GM19455 (cell line): ENCODE data around the gene G6PC3.
A peak's percentile ranks its signal among the peaks of the same experiment; 100 is the strongest.

Experiments
- ATAC-seq: cut with Tn5 transposase; IDR thresholded peaks from one replicate; pipeline ENCODE4 v1.9.1; 2021; ENCODE audit not compliant: unreplicated experiment

G6PC3 gene

DNA sequence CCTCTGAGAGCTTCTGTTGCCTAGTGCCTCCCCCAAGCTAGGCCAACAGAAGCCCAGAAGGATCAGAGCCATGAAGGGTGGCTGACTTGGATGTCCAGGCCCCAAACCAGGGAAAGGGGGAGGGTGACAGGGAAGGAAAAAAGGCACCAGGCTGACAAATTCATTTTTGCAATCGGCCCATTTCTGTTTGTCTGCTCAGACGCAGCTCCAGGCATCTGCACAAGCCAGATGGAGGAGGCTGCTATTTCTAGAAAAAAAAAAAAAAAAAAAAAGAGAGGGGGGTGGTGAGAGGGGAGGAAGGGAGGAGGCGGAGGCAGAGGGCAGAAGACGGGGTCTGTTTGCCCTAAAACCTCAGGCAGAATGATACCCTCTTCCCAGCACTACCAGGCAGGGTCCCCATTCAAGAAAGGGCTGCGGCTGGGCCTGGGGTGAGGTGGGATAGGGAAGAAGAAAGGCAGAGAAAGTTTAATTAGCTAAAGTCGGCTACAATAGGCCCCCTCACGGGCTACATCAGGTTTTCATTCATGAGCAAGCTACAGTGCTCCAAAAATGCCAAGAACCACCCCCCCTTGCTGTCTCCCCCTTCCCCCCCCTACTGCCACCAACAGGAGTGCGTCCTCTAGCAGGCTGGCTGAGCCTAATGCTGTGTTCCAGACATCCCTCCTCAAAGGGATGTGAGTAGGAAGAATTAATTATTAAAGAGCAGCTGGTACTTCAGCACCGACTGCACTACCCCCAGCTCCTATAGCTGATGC is 50.5 kb downstream of the G6PC3 start:
- ATAC-seq = no peak

DNA sequence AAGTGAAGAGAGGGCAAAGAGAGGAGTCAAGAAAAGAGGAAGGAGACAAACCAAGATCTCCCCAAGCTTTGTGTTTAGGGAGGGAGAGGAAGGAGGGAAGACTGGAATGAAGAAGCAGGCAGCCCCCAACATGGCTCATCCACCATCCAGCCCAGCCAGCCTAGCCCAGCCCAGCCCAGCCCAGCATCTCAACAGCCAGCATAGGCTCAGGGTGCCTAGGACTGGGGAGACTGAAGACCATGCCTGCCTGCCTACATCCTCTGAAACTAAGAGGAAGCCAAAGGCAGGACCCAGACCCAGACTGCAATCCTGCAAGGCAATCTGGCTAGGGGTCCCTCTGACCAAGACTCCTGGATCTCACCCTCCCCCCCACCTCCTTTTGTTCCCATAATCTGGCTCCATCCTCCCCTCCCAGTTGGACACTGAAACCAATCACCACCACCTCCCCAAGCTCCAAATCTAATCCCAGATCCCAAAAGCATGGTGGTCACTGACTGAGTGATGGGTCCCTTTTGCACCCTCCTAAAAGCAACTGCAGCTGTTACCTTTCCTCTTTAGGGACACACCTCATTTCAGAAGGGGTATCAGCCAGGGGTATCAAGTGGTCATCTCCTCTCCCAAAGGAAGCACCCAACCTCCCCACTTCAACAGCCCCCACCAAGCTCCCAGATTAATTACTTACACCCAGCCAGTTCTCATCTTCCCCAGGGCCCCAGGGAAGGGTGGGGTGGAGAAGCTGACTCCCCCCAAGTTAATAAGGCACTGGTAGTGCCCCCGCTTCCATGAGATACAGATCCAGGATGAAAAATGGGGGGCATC is 51.7 kb downstream of the G6PC3 start:
- no peak for ATAC-seq

DNA sequence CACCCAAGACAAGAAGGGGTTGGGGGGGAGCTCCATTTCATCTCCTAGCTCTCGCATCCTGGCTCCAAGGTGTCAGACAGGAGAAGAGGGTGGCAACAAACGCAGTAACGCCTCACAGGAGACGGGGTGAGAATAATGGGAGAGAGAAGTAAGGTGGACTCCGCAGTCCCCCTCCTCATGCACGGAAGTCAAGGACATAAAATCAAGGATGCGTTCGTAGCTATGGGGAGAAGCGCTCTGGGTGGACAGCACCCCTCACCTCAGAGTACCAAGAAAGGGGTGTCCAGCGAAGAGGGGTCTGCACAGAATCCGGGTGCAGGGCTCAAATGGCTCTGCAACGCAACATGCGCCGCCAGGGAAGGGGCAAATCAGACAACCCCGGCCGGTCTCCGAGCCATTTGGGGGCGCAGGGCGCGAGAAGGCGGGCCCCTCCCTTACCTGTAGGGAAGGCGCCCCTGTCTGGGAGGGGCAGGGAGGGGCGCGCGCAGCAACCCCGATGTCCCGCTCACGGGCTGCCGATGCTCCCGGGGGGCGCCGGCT is 52.4 kb downstream of the G6PC3 start:
- ATAC-seq = no peak

DNA sequence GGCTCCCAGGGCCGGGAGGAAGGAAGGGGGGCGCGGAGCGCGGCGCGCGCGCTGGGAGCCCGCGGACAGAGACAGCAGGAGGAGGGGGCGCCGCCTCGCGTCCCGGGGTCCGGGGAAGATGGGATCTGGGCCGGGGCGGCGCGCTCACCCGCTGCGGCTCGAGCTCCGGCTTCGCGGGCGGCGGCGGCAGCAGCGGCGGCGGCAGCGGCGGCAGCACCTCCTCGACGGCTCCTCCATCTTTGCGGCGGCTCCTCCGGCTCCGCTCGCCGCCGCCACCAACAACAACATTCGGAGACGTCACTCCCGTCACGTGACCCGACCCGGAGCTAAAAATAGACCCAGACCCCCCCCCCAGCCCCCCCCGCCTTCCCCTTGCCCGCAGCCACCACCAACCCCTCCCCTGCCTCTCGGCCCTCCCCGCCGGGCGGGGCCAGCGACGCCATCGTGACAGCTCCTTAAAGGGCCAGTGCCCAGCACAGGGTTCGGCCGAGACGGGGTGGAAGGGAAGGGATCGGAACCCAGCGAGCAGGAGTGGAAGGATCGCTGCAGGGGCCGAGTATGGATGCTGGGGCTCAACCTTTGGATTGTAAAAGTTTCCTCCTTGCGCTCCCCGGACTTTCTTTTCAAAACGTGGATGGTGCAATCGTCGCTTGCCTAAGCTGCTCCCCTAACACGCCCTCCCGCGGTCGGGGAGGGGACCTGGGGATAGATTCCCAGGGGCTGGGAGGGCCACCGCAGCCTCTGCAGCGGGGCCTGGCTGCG is 53.0 kb downstream of the G6PC3 start, which contains the start of gene HDAC5:
Gene HDAC5 (minus strand): TSS at position 286 of the 762 bp plus-strand sequence. CDS start 6,126 bp downstream, outside the sequence.
- ATAC-seq = peak; percentile 91

DNA sequence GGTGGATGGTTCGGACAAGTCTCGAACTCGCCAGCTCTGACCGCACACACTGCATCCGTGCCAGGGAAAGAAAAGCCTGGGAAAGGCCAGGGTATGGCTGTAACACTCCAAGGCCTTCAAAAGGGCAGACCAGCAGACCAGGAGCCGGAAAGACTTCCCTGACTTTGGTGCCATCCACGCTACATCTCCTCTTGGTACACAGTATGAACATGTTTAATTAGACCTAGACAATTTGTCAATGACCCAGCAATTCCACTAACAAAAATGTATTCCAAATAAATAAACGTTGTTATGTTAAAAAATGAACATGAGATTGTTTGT is 53.5 kb downstream of the G6PC3 start:
- no peak for ATAC-seq
